PC-9 (cell line): ENCODE results near the gene CAPN3.

Experiments used
- CTCF ChIP-seq: fragments of 200-600 bp; sonication (generic); conservative IDR thresholded peaks from 2 replicates; pipeline ENCODE4 v1.6.1; 2017; ENCODE audit warnings: mixed run types, antibody characterized with exemption, mild to moderate bottlenecking, moderate library complexity
- EZH2 ChIP-seq: fragments of 200-600 bp; sonication (generic); IDR thresholded peaks from 2 replicates; pipeline ENCODE4 v1.8.0; 2017; ENCODE audit warnings: antibody characterized with exemption, low read depth

- TF ChIP-seq CTCF, result no peak
- TF ChIP-seq EZH2, result no peak
These were observed 68.3 kb downstream of the CAPN3 start for GRCh38 chr15:42427429-42428223.
